Naive thymus-derived CD4-positive, alpha-beta T cell (primary cell): Measurements from ENCODE around the gene ECHS1. TPM values are rescaled to one million over a fixed set of nuclear protein-coding genes. Genes with fewer than 3 reads are reported as not detected.

Source experiments
- ATAC-seq: fragments of 150-1000 bp; cut with Tn5 transposase; 2 replicates; pipeline ENCODE4 v1.10.0; 2021; ENCODE audit warnings: mild to moderate bottlenecking, moderate library complexity
- CTCF ChIA-PET: fragments of 350-600 bp; sonication (Branson Sonifier 250); formaldehyde crosslinking; loops from one replicate; lab custom pipeline; 2021; ENCODE audit warnings: antibody characterized with exemption; lab: Charles Lee
- POLR2A ChIA-PET: fragments of 350-600 bp; sonication (Branson Sonifier 250); formaldehyde crosslinking; loops from one replicate; lab custom pipeline; 2021; ENCODE audit warnings: antibody characterized with exemption, inconsistent platforms; lab: Charles Lee
- DNase-seq, 9 donors: peaks; one replicate each; pipeline versions ENCODE4 v3.0.0 to v3.0.0-alpha.2; 2020 to 2022; ENCODE audit warnings: mixed read lengths in 1 of 9
- H3K27ac ChIP-seq: one replicate; pipeline ENCODE4 v1.7.0; 2013; ENCODE audit warnings: mild to moderate bottlenecking, low read depth, low read length, moderate library complexity
- H3K27me3 ChIP-seq, 2 donors: one replicate each; pipeline ENCODE4 v1.7.0; 2013; ENCODE audit warnings: low read length in 2 of 2, mild to moderate bottlenecking in 2 of 2, moderate library complexity in 2 of 2; ENCODE audit not compliant: control insufficient read depth in 2 of 2, insufficient read depth in 2 of 2
- H3K36me3 ChIP-seq, 3 experiments: 1 replicate in 2 of 3; 2 replicates in 1 of 3; pipeline ENCODE4 v1.7.0; 2013; ENCODE audit warnings: low read length in 3 of 3, mild to moderate bottlenecking in 3 of 3, moderate library complexity in 1 of 3; ENCODE audit not compliant: insufficient read depth in 3 of 3, control insufficient read depth in 2 of 3
- H3K4me1 ChIP-seq, 2 donors: one replicate each; pipeline ENCODE4 v1.7.0; 2013; ENCODE audit warnings: low read length in 2 of 2, mild to moderate bottlenecking in 2 of 2, moderate library complexity in 1 of 2; ENCODE audit not compliant: control insufficient read depth in 2 of 2, insufficient read depth in 2 of 2
- H3K4me3 ChIP-seq: 2 replicates; pipeline ENCODE4 v1.7.0; 2013; ENCODE audit warnings: mild to moderate bottlenecking, low read length
- H3K9me3 ChIP-seq, 3 experiments: 1 replicate in 2 of 3; 2 replicates in 1 of 3; pipeline ENCODE4 v1.7.0; 2013; ENCODE audit warnings: low read length in 3 of 3; ENCODE audit not compliant: control insufficient read depth in 2 of 3
- H3K27ac Mint-ChIP-seq, 9 donors: one replicate each; pipeline ENCODE4 v1.8.0; 2020 to 2022; ENCODE audit warnings: mixed read lengths in 9 of 9, mild to moderate bottlenecking in 8 of 9, moderate library complexity in 5 of 9, inconsistent platforms in 2 of 9
- H3K27me3 Mint-ChIP-seq, 5 donors: one replicate each; pipeline ENCODE4 v1.8.0; 2021 to 2022; ENCODE audit warnings: mixed read lengths in 5 of 5, mild to moderate bottlenecking in 1 of 5
- H3K36me3 Mint-ChIP-seq, 5 donors: one replicate each; pipeline ENCODE4 v1.8.0; 2020 to 2022; ENCODE audit warnings: mixed read lengths in 5 of 5, mild to moderate bottlenecking in 3 of 5, inconsistent platforms in 1 of 5
- H3K4me1 Mint-ChIP-seq, 7 donors: one replicate each; pipeline ENCODE4 v1.8.0; 2020 to 2022; ENCODE audit warnings: mixed read lengths in 7 of 7, mild to moderate bottlenecking in 3 of 7, inconsistent platforms in 1 of 7
- H3K4me3 Mint-ChIP-seq, 10 donors: one replicate each; pipeline ENCODE4 v1.8.0; 2020 to 2022; ENCODE audit warnings: mild to moderate bottlenecking in 10 of 10, mixed read lengths in 10 of 10, moderate library complexity in 6 of 10, inconsistent platforms in 2 of 10
- H3K9me3 Mint-ChIP-seq, 11 donors: one replicate each; pipeline ENCODE4 v1.8.0; 2020 to 2022; ENCODE audit warnings: mixed read lengths in 11 of 11, mild to moderate bottlenecking in 4 of 11, inconsistent platforms in 1 of 11, moderate library complexity in 1 of 11
- intact Hi-C, 2 donors: fragments of 100-400 bp; cut with micrococcal nuclease; formaldehyde crosslinking; loops; one replicate each; pipeline ENCODE4 v1.15.1; 2023
- polyA plus RNA-seq, 2 donors: library from polyadenylated mRNA; unstranded; fragments of 300-500 nt; fragmentation: Illumina TruSeq; gene quantifications; one replicate each; pipeline ENCODE4 v1.2.3, GENCODE V29; 2021
- total RNA-seq, 6 experiments: library from RNA in 5 of 6; stranded (reverse) in 5 of 6; gene quantifications; 1 replicate in 5 of 6; 2 replicates in 1 of 6; pipeline ENCODE4 v1.2.3 and lab custom pipeline; 2021 to 2026

Gene ECHS1
- total and polyA plus RNA-seq, 7 experiments from 2014 or later: 17.5 to 104 (median 30.6) TPM

DNA sequence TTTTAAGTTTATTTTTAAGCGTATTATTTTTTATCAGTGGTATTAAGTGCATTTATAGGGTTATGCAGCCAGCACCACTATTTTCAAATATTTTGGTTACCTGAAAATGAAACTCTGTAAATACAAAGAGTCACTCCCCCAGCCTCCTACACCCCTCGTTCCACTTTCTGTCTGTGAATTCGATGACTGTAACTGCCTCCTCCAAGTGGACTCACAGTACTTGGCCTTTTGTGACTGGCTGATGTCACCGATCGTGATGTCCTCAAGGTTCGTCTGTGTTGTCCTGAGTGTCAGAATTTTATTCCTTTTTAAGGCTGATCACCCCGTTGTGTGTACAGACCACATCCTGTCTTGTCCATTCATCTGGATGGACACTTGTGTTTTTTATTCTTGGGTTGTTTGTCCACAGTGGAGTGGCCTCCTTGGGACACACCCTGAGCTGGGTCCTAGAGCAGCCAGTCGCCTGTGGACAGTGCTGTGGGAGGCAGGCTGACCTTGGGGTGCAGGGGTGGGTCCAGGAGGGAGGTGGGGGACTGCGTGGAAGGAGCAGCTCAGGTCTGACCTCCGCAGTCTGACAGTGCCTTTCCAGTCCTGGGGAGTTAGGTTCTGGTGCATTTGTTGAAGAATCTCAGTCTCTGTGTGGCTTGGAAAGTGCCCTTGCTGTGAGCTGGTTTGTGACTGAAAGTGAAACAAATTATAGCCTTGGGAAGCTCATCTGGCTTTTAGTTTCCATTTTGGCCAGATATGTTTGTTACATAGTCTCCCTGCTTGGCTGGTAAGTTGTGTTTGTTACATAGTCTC is 27.7 kb upstream of the ECHS1 start:
- CTCF ChIA-PET: no interaction called here
- Histone ChIP-seq H3K4me1 (peaks cover 0 to under 1% of the 10 kb centered on the region in 2 donors), H3K4me3 (no peak overlapping the region), H3K36me3 (peaks cover 0 to 85% (median 3%) of the 10 kb centered on the region in 3 experiments), H3K27ac (no peak overlapping the region), H3K9me3 (no peaks in the 10 kb centered on the region), H3K27me3 (no peaks in the 10 kb centered on the region)
- H3K9me3 Mint-ChIP-seq: no peaks in the 10 kb centered on the region
- peaks cover 16 to 37% (median 34%) of the 10 kb centered on the region in 7 donors for H3K4me1 Mint-ChIP-seq
- ATAC-seq: peak; percentile 34
- H3K27ac Mint-ChIP-seq: peak overlapping the region in 6 of 9 donors; percentile 15 to 83 (median 37)
- no peak for DNase-seq
- intact Hi-C loops: no loop called here
- POLR2A ChIA-PET: no interaction called here
- peaks cover 14 to 58% (median 27%) of the 10 kb centered on the region in 5 donors for H3K36me3 Mint-ChIP-seq
- H3K27me3 Mint-ChIP-seq: no peaks in the 10 kb centered on the region
- peak overlapping the region in 1 of 10 donors; percentile 61 for H3K4me3 Mint-ChIP-seq

DNA sequence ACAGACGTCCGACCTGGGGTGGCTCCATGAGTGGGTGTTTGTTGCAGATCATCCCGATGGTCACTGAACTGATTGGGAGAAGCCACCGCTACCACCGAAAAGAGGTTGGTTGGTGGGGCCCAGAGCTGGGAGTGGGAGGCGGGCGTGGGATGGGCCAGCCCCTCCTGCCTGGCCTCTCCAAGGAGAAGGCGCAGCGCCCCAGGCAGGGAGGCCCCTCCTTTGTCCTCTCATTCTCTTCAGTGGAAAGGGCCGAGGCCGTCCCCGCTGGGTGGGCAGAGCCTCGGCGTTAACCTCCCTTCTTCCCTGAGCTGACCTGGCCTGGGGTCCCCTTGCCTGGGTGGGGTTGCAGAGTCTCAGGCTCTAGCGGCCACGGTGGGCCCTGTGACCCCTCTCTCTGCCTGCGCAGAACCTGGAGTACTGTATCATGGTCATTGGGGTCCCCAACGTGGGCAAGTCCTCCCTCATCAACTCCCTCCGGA is 26.0 kb upstream of the ECHS1 start:
- POLR2A ChIA-PET: no interaction called here

DNA sequence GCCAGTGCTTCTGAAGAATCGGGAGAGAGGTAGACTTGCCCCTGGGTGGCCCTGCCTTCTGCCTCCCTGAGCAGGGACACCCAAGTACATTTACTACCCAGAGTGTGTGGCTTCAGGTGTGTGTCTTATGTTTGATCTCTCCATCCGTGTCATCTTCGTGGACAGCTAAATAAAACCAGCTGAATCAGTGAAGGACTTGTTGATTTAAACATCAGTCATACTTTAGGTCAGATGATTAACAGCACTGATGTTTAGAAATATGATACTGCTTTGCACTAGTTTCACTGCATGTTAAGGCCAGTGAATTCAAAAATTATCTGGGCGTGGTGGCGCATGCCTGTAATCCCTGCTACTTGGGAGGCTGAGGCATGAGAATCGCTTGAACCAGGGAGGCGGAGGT is 24.8 kb upstream of the ECHS1 start:
- Histone ChIP-seq H3K4me3 (no peak overlapping the region), H3K27me3 (no peaks in the 10 kb centered on the region), H3K9me3 (no peaks in the 10 kb centered on the region), H3K4me1 (peaks cover 11 to 16% of the 10 kb centered on the region in 2 donors), H3K27ac (no peak overlapping the region), H3K36me3 (peaks cover 0 to 69% (median 3%) of the 10 kb centered on the region in 3 experiments)
- ChIA-PET CTCF (no interaction called here), POLR2A (no interaction called here)
- Mint-ChIP-seq H3K4me3 (peak overlapping the region in 1 of 10 donors; percentile 28), H3K4me1 (peaks cover 16 to 42% (median 28%) of the 10 kb centered on the region in 7 donors), H3K9me3 (no peaks in the 10 kb centered on the region), H3K36me3 (peaks cover 7 to 38% (median 10%) of the 10 kb centered on the region in 5 donors), H3K27ac (peak overlapping the region in 1 of 9 donors; percentile 20), H3K27me3 (peaks cover 0 to 2% (median 0%) of the 10 kb centered on the region in 5 donors)
- DNase-seq (no peak), ATAC-seq (no peak)
- intact Hi-C loops: no loop called here

More for the DNA sequence above, 26.0 kb upstream of the ECHS1 start:
- Histone ChIP-seq H3K4me1 (peaks cover 6 to 11% of the 10 kb centered on the region in 2 donors), H3K9me3 (no peaks in the 10 kb centered on the region), H3K36me3 (peaks cover 0 to 76% (median 3%) of the 10 kb centered on the region in 3 experiments), H3K27me3 (no peaks in the 10 kb centered on the region), H3K27ac (no peak overlapping the region), H3K4me3 (no peak overlapping the region)
- Mint-ChIP-seq H3K4me1 (peaks cover 16 to 39% (median 33%) of the 10 kb centered on the region in 7 donors), H3K9me3 (no peaks in the 10 kb centered on the region), H3K4me3 (no peak overlapping the region), H3K36me3 (peaks cover 12 to 44% (median 16%) of the 10 kb centered on the region in 5 donors), H3K27me3 (no peaks in the 10 kb centered on the region), H3K27ac (no peak overlapping the region)
- ATAC-seq (no peak), DNase-seq (no peak)
- intact Hi-C loops: no loop called here
- CTCF ChIA-PET: no interaction called here

DNA sequence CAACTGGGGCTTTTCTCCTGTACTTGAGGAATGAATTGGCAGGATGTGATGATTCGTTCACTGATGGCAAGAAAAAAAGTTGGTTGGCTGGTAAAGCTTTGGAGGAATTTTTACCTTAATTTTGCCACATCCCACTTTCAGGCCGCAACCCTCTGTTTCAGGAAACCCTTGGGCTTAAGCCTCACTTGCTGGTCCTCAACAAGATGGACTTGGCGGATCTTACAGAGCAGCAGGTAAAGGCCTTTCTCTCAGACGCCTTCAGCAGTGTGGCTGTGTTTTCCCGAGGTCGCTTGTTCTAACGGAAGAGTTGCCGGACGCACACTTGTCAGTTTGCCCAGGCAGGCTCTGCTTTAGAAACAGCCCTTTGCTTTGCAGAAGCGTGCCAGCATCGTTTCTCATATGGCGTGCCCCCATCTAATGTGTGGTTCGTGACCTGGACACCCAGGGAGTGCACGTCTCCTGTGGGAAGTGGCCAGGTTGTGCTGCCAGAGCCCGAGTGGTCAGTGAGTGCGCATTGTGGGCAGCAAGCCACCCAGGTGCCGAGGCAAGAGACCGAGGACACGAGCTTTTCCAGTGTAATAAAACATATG is 23.0 kb upstream of the ECHS1 start:
- peak overlapping the region in 8 of 10 donors; percentile 66 to 98 (median 92) for H3K4me3 Mint-ChIP-seq
- no peak overlapping the region for H3K27ac ChIP-seq
- ChIA-PET POLR2A (interaction anchor here (0.6 kb wide), 1 partner anchor 130 kb away, joined by 5 read pairs; no protein-coding TSS in a partner anchor), CTCF (no interaction called here)
- H3K36me3 Mint-ChIP-seq: peaks cover 0 to 24% (median 4%) of the 10 kb centered on the region in 5 donors
- peaks cover 0 to 2% (median 0%) of the 10 kb centered on the region in 5 donors for H3K27me3 Mint-ChIP-seq
- H3K4me1 Mint-ChIP-seq: peaks cover 16 to 46% (median 29%) of the 10 kb centered on the region in 7 donors
- H3K9me3 Mint-ChIP-seq: no peaks in the 10 kb centered on the region
- H3K4me3 ChIP-seq: no peak overlapping the region
- ATAC-seq (no peak), DNase-seq (no peak)
- H3K27ac Mint-ChIP-seq: peak overlapping the region in 3 of 9 donors; percentile 71 to 80 (median 79)
- intact Hi-C loops: no loop called here
- H3K9me3 ChIP-seq: no peaks in the 10 kb centered on the region
- peaks cover 16 to 18% of the 10 kb centered on the region in 2 donors for H3K4me1 ChIP-seq
- H3K27me3 ChIP-seq: no peaks in the 10 kb centered on the region
- H3K36me3 ChIP-seq: peaks cover 0 to 52% (median 0%) of the 10 kb centered on the region in 3 experiments

DNA sequence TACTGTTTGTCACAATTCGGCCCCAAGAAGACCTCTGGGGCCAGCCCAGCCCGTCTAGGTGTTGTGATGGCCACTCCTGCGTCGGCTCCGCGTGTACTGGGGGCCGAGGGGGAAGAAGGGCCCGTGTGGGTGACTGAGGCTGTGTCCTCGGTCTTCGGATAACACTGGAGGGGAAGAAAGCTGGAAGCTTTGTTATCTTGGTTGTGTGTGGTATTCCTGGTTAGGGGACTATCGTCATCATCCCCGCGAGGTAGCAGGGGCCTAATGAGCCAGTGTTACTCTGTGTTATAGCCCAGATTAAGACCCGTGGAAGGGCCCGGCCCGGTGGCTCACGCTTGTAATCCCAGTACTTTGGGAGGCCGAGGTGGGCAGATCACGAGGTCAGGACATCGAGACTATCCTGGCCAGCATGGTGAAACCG is 21.7 kb upstream of the ECHS1 start:
- intact Hi-C loops: loop anchor here (1.0 to 5.0 kb wide), 14 partner anchors 16 to 1063 kb away; partner anchors contain the start of genes ECHS1 (in 2 of the 2), FUOM (in 2 of the 2), CALY (in 1 of the 2) and INPP5A (in 1 of the 2)
- no peaks in the 10 kb centered on the region for H3K9me3 ChIP-seq

DNA sequence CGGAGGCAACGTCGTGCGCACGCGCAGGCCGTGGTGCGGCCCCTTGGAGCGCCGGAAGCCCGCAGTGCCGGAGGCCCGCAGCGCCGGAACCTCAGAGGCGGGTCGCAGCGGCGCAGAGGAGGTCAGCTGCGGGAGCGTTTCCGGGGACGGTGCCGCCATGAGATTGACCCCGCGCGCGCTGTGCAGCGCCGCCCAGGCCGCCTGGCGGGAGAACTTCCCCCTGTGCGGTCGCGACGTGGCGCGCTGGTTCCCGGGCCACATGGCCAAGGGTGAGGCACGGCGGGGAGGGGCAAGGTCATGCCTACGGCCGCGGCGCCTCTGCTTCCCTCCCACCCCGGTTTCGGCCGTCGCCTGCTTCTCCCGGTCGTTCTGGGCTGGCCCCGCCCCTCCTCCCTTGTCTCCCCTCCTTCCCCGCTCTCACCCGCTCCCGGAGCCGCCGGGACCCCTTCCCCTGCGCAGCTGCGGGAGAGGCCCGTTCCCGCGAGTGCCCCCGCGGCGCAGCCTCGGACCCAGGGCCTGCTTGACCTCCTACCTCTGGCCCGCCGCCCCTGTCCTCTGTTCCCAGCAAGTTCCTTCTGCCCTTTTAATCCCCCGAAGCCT is 21.0 kb upstream of the ECHS1 start, which contains the start of gene MTG1:
MTG1 (plus strand) TSS at position 94 of the 600 bp plus-strand sequence; CDS start at position 158, 64 bp downstream.
- Histone ChIP-seq H3K9me3 (no peaks in the 10 kb centered on the region), H3K27me3 (no peaks in the 10 kb centered on the region), H3K36me3 (peaks cover 0 to 32% (median 0%) of the 10 kb centered on the region in 3 experiments), H3K4me3 (peak within 1 kb of the TSS; percentile 72), H3K27ac (peak within 1 kb of the TSS; percentile 81), H3K4me1 (peaks cover 32 to 33% of the 10 kb centered on the region in 2 donors)
- POLR2A ChIA-PET: interaction anchor here (0.5 to 1.4 kb wide), 3 partner anchors 10 to 115 kb away, joined by 3 read pairs; no protein-coding TSS in a partner anchor
- peak; percentile 94 for ATAC-seq
- intact Hi-C loops: loop anchor here (1.0 to 5.0 kb wide), 14 partner anchors 15 to 1062 kb away; partner anchors contain the start of genes ECHS1 (in 2 of the 2), FUOM (in 2 of the 2), CALY (in 1 of the 2) and INPP5A (in 1 of the 2)
- H3K4me1 Mint-ChIP-seq: peaks cover 19 to 49% (median 39%) of the 10 kb centered on the region in 7 donors
- peak within 1 kb of the TSS; percentile 89 to 98 (median 92) for H3K4me3 Mint-ChIP-seq
- H3K9me3 Mint-ChIP-seq: no peaks in the 10 kb centered on the region
- peak within 1 kb of the TSS; percentile 71 to 96 (median 89) for H3K27ac Mint-ChIP-seq
- H3K27me3 Mint-ChIP-seq: peaks cover 0 to 2% (median 0%) of the 10 kb centered on the region in 5 donors
- CTCF ChIA-PET: no interaction called here
- peak; percentile 84 to 99 (median 91) for DNase-seq
- H3K36me3 Mint-ChIP-seq: peaks cover 0 to 14% (median 4%) of the 10 kb centered on the region in 5 donors

More for the DNA sequence above, 21.7 kb upstream of the ECHS1 start:
- Histone ChIP-seq H3K4me3 (peak overlapping the region; percentile 72), H3K27ac (peak overlapping the region; percentile 81), H3K36me3 (peaks cover 0 to 38% (median 0%) of the 10 kb centered on the region in 3 experiments), H3K4me1 (peaks cover 26 to 28% of the 10 kb centered on the region in 2 donors), H3K27me3 (no peaks in the 10 kb centered on the region)
- ATAC-seq: no peak
- H3K4me3 Mint-ChIP-seq: peak overlapping the region; percentile 89 to 98 (median 92)
- peaks cover 0 to 2% (median 0%) of the 10 kb centered on the region in 5 donors for H3K27me3 Mint-ChIP-seq
- H3K36me3 Mint-ChIP-seq: peaks cover 0 to 14% (median 4%) of the 10 kb centered on the region in 5 donors
- no peak for DNase-seq
- ChIA-PET CTCF (no interaction called here), POLR2A (interaction anchor here (0.5 to 1.4 kb wide), 2 partner anchors 9 to 17 kb away, joined by 3 read pairs; no protein-coding TSS in a partner anchor)
- peaks cover 16 to 46% (median 34%) of the 10 kb centered on the region in 7 donors for H3K4me1 Mint-ChIP-seq
- peak overlapping the region; percentile 71 to 96 (median 89) for H3K27ac Mint-ChIP-seq
- no peaks in the 10 kb centered on the region for H3K9me3 Mint-ChIP-seq
